ENCODE measurements around the gene SGSM2.

Gene SGSM2

GRCh38 chr17:2368359-2368758 is 31.1 kb downstream of the SGSM2 start:
- no peak for DNase-seq (ENCODE audit: low read depth)

DNA sequence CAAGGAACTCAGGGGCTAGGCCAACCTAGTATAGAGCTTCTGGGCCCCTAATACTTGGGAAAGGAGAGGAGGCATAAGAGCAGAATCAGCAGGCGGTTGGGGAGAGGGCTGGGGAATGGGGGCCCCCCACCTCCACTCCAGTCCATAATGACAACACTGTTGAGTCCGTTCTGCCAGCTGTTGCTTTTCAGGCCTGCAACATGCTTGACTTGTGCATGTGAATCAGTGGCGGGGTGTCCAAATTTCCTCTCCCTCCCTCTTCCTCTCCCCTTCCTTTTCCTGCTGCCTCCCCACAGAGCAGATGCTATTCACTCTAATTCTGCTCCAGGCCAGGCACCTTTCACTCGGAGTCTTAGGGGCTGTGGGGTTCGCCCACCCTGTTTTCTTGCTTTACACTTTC is 31.7 kb downstream of the SGSM2 start:
- DNase-seq (ENCODE audit: low read depth), result no peak

DNA sequence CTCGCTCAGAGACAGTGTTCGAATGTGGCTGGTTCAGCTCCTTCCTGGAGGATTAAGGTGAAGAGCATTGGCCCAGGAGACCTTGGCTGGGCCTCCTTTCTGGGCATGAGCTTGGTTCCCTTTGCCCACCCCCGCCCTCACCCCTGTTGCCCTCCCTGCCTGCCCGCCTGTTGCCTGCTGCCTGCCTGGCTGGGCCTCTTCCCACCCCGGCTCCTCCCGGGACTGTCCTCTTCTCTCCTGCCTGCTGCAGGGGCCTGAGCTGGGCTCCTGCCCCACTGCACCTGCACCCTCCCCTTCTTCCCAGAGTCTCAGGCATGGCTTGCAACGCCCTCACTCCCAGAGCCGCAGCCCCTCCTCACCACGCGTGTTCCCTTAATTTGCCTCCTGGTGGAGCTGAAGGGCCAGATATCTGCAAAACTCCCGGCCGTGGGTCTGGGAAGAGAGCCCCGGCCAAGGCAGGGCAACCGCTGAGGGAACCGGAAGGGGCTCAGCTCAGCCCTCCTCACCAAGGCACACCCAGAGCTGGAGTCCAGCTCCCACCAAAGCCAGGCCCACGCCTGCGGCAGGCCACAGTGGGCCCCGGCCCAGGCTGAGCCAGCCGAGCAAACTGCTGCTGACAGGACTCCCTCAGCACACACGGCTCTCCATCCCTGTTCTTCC is 32.4 kb downstream of the SGSM2 start:
- no peak for DNase-seq (ENCODE audit: low read depth)

DNA sequence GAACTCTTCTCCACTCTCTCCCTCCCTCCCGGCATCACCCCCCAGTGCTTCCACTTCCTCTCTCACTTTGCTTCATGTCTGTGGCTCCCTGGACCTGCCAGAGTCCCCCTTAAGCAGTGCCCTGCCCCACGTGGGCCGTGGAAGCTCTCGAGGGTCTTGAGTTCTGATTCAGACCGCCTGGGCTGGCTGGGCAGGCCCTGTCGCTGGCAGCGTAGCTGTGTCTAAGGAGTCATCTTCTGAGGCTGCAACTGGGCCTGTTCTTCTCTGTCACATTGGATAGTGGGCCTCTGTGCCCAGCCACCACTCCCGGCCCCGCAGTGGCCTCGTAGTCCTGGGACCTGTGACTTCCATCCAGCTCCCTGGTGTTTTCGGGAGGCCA is 32.9 kb downstream of the SGSM2 start:
- DNase-seq (ENCODE audit: low read depth), result no peak

DNA sequence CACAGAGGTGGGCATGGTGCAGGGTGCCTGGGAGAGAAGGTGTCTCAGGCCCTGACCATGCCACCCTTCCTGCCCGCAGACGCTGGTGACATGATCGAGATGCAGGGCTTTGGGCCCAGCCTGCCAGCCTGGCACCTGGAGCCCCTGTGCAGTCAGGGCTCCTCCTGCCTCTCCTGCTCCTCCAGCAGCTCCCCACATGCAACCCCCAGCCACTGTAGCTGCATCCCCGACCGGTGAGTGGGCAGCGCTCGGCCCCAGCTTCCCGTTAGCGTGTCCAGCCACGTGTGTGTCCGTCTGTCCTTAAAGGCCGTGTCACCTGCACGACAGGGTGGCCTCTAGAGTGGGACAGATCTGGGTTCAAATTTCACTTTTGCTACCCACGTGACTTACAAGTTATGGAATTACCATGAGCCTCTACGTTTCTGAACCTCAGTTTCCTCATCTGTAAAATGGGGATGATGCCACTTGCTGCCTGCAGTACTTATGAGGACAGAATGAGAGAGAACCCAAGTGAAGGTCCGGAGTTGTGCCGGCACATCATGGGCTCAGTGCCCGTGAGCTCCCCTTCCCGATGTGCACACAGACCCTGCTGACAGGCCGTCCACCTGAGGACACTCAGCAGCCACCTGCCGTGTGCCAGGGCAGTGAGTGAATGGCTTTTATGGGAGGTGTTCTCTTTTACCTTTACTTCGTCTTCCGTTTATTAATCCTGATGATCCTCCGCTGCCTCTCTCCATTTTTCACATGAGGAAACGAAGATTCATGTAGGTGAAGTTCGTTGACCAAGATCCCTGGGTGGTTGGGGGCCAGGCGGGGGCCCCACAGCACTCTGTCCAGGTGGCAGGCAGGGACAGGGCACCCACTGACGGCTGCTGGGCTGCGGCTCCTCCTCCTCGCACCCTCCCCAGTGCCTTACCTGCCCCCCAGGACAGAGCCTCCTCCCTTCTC is 34.2 kb downstream of the SGSM2 start:
- no peak for DNase-seq (ENCODE audit: low read depth)

DNA sequence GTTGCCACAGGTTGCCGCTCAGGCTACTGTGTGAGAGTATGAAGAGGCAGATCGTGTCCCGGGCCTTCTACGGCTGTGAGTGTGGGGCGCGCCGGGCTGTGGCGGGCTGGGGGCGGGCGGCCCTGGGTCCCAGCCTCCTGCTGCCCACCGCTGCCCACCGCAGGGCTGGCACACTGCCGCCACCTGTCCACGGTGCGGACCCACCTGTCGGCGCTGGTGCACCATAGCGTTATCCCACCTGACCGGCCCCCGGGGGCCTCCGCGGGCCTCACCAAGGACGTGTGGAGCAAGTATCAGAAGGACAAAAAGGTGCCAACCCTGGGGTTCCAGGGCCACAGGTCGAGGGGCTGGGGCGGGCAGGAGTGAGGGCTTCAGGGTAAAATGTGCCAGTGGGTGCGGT is 34.9 kb downstream of the SGSM2 start:
- no peak for DNase-seq (ENCODE audit: low read depth)

- no peak for DNase-seq (ENCODE audit: low read depth)
These were observed 35.4 kb downstream of the SGSM2 start for GRCh38 chr17:2372681-2373080.

GRCh38 chr17:2373179-2373578 is 35.9 kb downstream of the SGSM2 start:
- no peak for DNase-seq (ENCODE audit: low read depth)

DNA sequence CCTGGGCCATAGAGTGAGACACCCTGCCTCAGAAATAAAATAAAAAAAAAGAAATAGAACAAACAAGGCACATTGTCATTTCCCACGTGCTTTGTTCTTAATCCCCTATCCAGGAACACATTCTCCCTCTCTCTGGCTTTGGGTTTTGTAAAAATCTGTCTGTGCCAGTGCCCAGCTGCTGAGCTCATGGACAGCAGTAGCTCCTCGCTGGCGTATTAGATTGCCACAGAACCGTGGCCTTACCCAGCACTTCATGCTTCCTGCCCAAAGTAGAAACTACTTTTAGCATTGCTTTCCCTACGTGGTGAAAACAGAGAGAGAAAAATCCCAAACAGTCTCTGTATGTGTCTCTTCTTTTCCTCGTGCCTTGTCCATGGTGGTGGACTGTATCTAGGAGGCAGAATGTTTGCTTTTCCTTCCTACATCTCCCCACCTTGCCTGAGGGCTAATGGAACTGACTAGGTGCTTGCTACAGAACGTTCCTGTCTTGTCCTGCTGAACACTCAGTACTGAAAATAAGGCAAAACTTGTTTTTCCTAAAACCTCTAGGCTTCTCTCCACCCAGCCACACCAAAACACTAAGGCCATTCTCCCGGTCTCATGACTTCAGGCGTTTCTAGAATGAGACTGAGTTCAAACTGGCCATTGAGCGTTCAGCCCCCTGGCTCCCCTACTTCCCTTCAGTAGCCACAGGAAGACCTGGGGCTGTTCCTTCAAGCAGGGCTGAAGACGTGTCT is 37.4 kb downstream of the SGSM2 start:
- DNase-seq (ENCODE audit: low read depth), result no peak

- DNase-seq (ENCODE audit: low read depth), result no peak
These were observed 38.1 kb downstream of the SGSM2 start for GRCh38 chr17:2375406-2375805.

DNA sequence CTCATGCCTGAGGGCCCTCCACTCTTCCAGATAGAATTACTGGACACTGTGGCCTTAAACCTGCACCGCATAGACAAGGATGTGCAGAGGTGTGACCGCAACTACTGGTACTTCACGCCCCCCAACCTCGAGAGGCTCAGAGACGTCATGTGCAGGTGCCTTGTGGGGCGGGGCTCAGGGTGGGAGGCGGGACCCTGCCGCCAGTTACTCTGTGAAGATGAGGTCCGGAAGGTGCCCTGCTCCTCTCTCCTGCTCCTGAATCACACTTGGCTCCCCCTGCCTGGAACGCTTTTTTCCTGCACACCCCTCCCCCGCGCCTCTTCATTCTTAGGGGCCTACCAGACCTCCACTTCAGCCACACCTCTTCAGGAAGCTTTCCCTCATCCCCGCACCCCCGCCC is 38.8 kb downstream of the SGSM2 start:
- no peak for DNase-seq (ENCODE audit: low read depth)

GRCh38 chr17:2377659-2378058 is 40.4 kb downstream of the SGSM2 start:
- no peak for DNase-seq (ENCODE audit: low read depth)

DNA sequence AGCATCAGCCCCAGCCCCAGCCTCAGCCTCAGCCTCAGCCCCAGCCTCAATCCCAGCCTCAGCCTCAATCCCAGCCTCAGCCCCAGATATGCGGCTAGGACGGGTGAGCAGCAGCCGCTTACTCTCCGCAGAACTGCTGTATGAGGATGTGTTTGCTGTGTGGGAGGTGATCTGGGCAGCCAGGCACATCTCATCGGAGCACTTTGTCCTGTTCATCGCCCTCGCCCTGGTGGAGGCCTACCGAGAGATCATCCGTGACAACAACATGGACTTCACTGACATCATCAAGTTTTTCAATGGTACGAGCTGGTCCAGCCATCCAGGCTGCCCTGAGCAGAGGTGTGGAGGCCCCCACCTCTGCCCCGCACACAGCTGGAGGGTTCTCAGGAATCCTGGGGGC is 41.6 kb downstream of the SGSM2 start:
- DNase-seq (ENCODE audit: low read depth), result no peak

- DNase-seq (ENCODE audit: low read depth), result no peak
These were observed 42.4 kb downstream of the SGSM2 start for GRCh38 chr17:2379489-2380225.

- DNase-seq (ENCODE audit: low read depth), result no peak
These were observed 43.1 kb downstream of the SGSM2 start for GRCh38 chr17:2380226-2380922.

- no peak for DNase-seq (ENCODE audit: low read depth)
These were observed 43.8 kb downstream of the SGSM2 start for GRCh38 chr17:2380950-2381649.

GRCh38 chr17:2383628-2384167 is 46.4 kb downstream of the SGSM2 start:
- DNase-seq (ENCODE audit: low read depth), result no peak

GRCh38 chr17:2384439-2385127 is 47.3 kb downstream of the SGSM2 start:
- DNase-seq (ENCODE audit: low read depth), result no peak

DNA sequence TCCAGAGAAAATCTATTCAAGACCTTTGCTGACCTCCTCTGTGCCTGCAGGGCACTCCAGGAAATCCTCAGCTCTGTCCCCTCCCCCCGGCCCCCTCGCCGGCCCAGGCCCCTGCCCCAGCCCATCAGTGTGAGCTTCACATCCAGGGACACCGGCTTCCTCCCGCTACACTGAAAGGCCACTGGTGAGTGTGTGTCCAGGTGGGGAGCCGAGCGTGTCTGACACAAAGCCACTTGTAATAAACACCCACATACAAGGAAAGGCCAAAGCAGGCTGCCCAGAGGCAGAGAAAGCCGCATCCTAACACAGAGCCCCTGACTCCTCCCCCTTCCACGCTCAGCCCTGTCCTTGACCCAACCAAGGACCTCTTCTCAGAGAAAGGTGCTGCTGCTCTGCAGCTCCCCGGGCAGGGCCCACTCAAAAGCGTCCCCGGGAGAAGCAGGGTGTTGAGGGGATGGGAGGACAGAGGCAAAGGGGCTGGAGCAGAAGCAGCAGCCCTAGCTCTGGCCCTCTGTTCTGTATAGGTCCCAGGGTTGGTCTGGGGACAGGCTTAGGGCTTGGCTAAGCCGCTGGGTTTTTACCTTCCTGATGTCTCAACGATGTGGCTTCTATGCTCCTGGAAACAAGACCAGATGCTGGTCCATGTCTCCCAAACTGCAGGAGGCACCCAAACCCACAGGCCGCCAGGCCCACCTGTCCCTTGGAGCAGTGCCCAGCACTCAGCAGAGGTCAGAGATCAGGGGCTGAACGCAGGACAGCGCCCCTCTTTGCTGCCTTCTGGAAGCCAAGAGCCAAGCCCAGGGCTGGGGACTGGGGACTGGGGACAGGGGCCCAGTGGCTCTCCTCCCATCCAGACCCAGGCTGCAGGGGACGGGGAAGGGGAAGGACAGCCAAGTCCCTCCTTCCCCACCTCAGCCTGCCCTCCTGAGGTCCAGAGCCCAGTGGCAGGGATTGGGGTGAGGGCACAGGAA is 48.2 kb downstream of the SGSM2 start:
- DNase-seq (ENCODE audit: low read depth), result no peak
